CD14-positive monocyte (primary cell): ENCODE data around the gene THUMPD2. TPM values are rescaled to one million over a fixed set of nuclear protein-coding genes. Genes with fewer than 3 reads are reported as not detected.

ENCODE experiments used
- DNase-seq, 3 donors: peaks; one replicate each; pipeline ENCODE4 v3.0.0-alpha.2; 2011 to 2022
- H2AFZ ChIP-seq: 2 replicates; pipeline ENCODE4 v1.6.0; 2012; ENCODE audit warnings: mild to moderate bottlenecking, low read depth, low read length, inconsistent platforms; ENCODE audit not compliant: insufficient read depth, poor library complexity, severe bottlenecking
- H3K27ac ChIP-seq, 2 donors: 1 replicate in 1 of 2; 2 replicates in 1 of 2; pipeline ENCODE4 v1.5.1; 2012 to 2013; ENCODE audit warnings: low read length in 2 of 2, control low read depth in 1 of 2, inconsistent platforms in 1 of 2, low read depth in 1 of 2, mild to moderate bottlenecking in 1 of 2
- H3K27me3 ChIP-seq, 2 donors: one replicate each; pipeline versions ENCODE4 v1.6.0 to v1.6.1; 2011 to 2013; ENCODE audit warnings: low read length in 2 of 2; ENCODE audit not compliant: control insufficient read depth in 2 of 2, insufficient read depth in 2 of 2
- H3K36me3 ChIP-seq, 2 donors: replicated peaks in 1 of 2; 1 replicate in 1 of 2; 2 replicates in 1 of 2; pipeline versions ENCODE4 v1.5.1 to v1.6.1; 2012 to 2013; ENCODE audit warnings: low read length in 2 of 2, control low read depth in 1 of 2, inconsistent platforms in 1 of 2, mild to moderate bottlenecking in 1 of 2; ENCODE audit not compliant: insufficient read depth in 2 of 2, control insufficient read depth in 1 of 2
- H3K4me1 ChIP-seq, 2 donors: 1 replicate in 1 of 2; 2 replicates in 1 of 2; pipeline versions ENCODE4 v1.5.1 to v1.6.1; 2012 to 2013; ENCODE audit warnings: low read length in 2 of 2, control low read depth in 1 of 2, inconsistent platforms in 1 of 2, mild to moderate bottlenecking in 1 of 2, moderate library complexity in 1 of 2; ENCODE audit not compliant: insufficient read depth in 2 of 2, control insufficient read depth in 1 of 2
- H3K4me2 ChIP-seq: replicated peaks from 2 replicates; pipeline ENCODE3; 2012; ENCODE audit warnings: low read length, moderate library complexity, mild to moderate bottlenecking; ENCODE audit not compliant: poor library complexity, severe bottlenecking; ENCODE audit errors: extremely low read depth
- H3K4me3 ChIP-seq, 3 experiments: fragments of 200-600 bp in 1 of 3; sonication (generic) in 1 of 3; replicated peaks in 1 of 3; 1 replicate in 2 of 3; 2 replicates in 1 of 3; pipeline ENCODE4 v1.5.1; 2011 to 2013; ENCODE audit warnings: low read length in 3 of 3, mild to moderate bottlenecking in 3 of 3, control low read depth in 2 of 3, low read depth in 2 of 3, inconsistent platforms in 1 of 3, moderate library complexity in 1 of 3
- H3K79me2 ChIP-seq: 2 replicates; pipeline ENCODE4 v1.6.0; 2012; ENCODE audit warnings: mild to moderate bottlenecking, control low read depth, inconsistent platforms, low read length, moderate library complexity; ENCODE audit not compliant: insufficient read depth
- H3K9ac ChIP-seq: 2 replicates; pipeline ENCODE4 v1.6.0; 2017; ENCODE audit warnings: low read length, mild to moderate bottlenecking; ENCODE audit not compliant: insufficient read depth, poor library complexity, severe bottlenecking
- H3K9me3 ChIP-seq, 2 donors: replicated peaks in 1 of 2; 1 replicate in 1 of 2; 2 replicates in 1 of 2; pipeline versions ENCODE4 v1.5.1 to v1.6.1; 2012 to 2013; ENCODE audit warnings: low read length in 2 of 2, control low read depth in 1 of 2; ENCODE audit not compliant: control insufficient read depth in 1 of 2, insufficient read depth in 1 of 2
- H4K20me1 ChIP-seq: 2 replicates; pipeline ENCODE4 v1.6.0; 2012; ENCODE audit warnings: mild to moderate bottlenecking, low read length, control low read depth, moderate library complexity; ENCODE audit not compliant: insufficient read depth
- H3K27ac Mint-ChIP-seq, 7 donors: one replicate each; pipeline ENCODE4 v1.8.0; 2020; ENCODE audit warnings: mild to moderate bottlenecking in 7 of 7, mixed read lengths in 7 of 7, moderate library complexity in 6 of 7, inconsistent platforms in 2 of 7
- H3K27me3 Mint-ChIP-seq, 3 donors: one replicate each; pipeline ENCODE4 v1.8.0; 2021 to 2022; ENCODE audit warnings: low read depth in 3 of 3, mild to moderate bottlenecking in 3 of 3, mixed read lengths in 3 of 3, moderate library complexity in 3 of 3, inconsistent platforms in 1 of 3
- H3K36me3 Mint-ChIP-seq, 2 donors: one replicate each; pipeline ENCODE4 v1.8.0; 2020; ENCODE audit warnings: mixed read lengths in 2 of 2, inconsistent platforms in 1 of 2, mild to moderate bottlenecking in 1 of 2
- H3K4me1 Mint-ChIP-seq: one replicate; pipeline ENCODE4 v1.8.0; 2020; ENCODE audit warnings: mild to moderate bottlenecking, mixed read lengths
- H3K4me3 Mint-ChIP-seq, 2 donors: one replicate each; pipeline ENCODE4 v1.8.0; 2020; ENCODE audit warnings: mild to moderate bottlenecking in 2 of 2, mixed read lengths in 2 of 2, moderate library complexity in 1 of 2
- H3K9me3 Mint-ChIP-seq, 7 donors: one replicate each; pipeline ENCODE4 v1.8.0; 2020 to 2022; ENCODE audit warnings: mixed read lengths in 7 of 7, mild to moderate bottlenecking in 6 of 7, moderate library complexity in 6 of 7, inconsistent platforms in 2 of 7
- CTCF ChIP-seq: fragments of 200-600 bp; IDR thresholded peaks from one replicate; pipeline ENCODE4 v1.8.0; 2022; ENCODE audit warnings: antibody characterized with exemption, mild to moderate bottlenecking
- WGBS: methylation state at CpG from one replicate; pipeline ENCODE4 v1.1.5; 2013; ENCODE audit warnings: missing lambda C conversion rate; ENCODE audit not compliant: insufficient coverage; 5-methylcytosine and 5-hydroxymethylcytosine counted together
- intact Hi-C, 2 donors: fragments of 100-400 bp; cut with micrococcal nuclease; formaldehyde crosslinking; loops; one replicate each; pipeline versions ENCODE4 v1.15.0 to v1.15.1; 2023
- polyA plus RNA-seq, 3 donors: library from polyadenylated mRNA; depleted of rRNA in 1 of 3; unstranded in 2 of 3; stranded (reverse) in 1 of 3; fragments of 300-500 nt in 2 of 3; fragments of >200 nt in 1 of 3; fragmentation: Illumina TruSeq in 2 of 3; gene quantifications; 1 replicate in 2 of 3; 2 replicates in 1 of 3; pipeline ENCODE4 v1.2.3, GENCODE V29; 2012 to 2021

THUMPD2 gene
- polyA plus RNA-seq, 3 donors = 2.8 to 5.9 (median 4.2) TPM

GRCh38 chr2:39706312-39706711 is 72.7 kb downstream of the THUMPD2 start:
- intact Hi-C loops = no loop called here
- Mint-ChIP-seq H3K27ac (no peak overlapping the region), H3K4me3 (no peak overlapping the region), H3K27me3 (peaks cover 0 to 2% (median 0%) of the 10 kb centered on the region in 3 donors), H3K9me3 (peaks cover 7 to 22% (median 9%) of the 10 kb centered on the region in 7 donors), H3K4me1 (no peaks in the 10 kb centered on the region), H3K36me3 (no peaks in the 10 kb centered on the region)
- no peaks in the 10 kb centered on the region for H3K36me3 ChIP-seq
- H3K79me2 ChIP-seq = no peaks in the 10 kb centered on the region
- WGBS = no CpG with 5 or more reads among the region's 1 CpG
- no peaks in the 10 kb centered on the region for H3K27me3 ChIP-seq
- no peak overlapping the region for H2AFZ ChIP-seq
- no peaks in the 10 kb centered on the region for H3K4me1 ChIP-seq
- TF ChIP-seq CTCF = no peak
- no peak overlapping the region for H3K27ac ChIP-seq
- no peak overlapping the region for H3K9ac ChIP-seq
- H3K4me3 ChIP-seq = no peak overlapping the region
- H3K9me3 ChIP-seq = peaks cover 4 to 13% of the 10 kb centered on the region in 2 donors
- no peak for DNase-seq
- no peaks in the 10 kb centered on the region for H4K20me1 ChIP-seq
- H3K4me2 ChIP-seq = no peak overlapping the region

GRCh38 chr2:39705638-39706037 is 73.4 kb downstream of the THUMPD2 start:
- peaks cover 0 to 2% (median 0%) of the 10 kb centered on the region in 3 donors for H3K27me3 Mint-ChIP-seq
- H2AFZ ChIP-seq = no peak overlapping the region
- no peaks in the 10 kb centered on the region for H3K4me1 Mint-ChIP-seq
- peaks cover 9 to 24% (median 14%) of the 10 kb centered on the region in 7 donors for H3K9me3 Mint-ChIP-seq
- H3K9me3 ChIP-seq = peaks cover 4 to 19% of the 10 kb centered on the region in 2 donors
- no peak for TF ChIP-seq CTCF
- H4K20me1 ChIP-seq = no peaks in the 10 kb centered on the region
- no peaks in the 10 kb centered on the region for H3K36me3 Mint-ChIP-seq
- DNase-seq = no peak
- H3K27me3 ChIP-seq = no peaks in the 10 kb centered on the region
- H3K4me2 ChIP-seq = no peak overlapping the region
- no peak overlapping the region for H3K9ac ChIP-seq
- H3K4me3 Mint-ChIP-seq = no peak overlapping the region
- H3K27ac ChIP-seq = no peak overlapping the region
- H3K36me3 ChIP-seq = no peaks in the 10 kb centered on the region
- intact Hi-C loops = no loop called here
- H3K79me2 ChIP-seq = no peaks in the 10 kb centered on the region
- no peaks in the 10 kb centered on the region for H3K4me1 ChIP-seq
- H3K27ac Mint-ChIP-seq = no peak overlapping the region
- no peak overlapping the region for H3K4me3 ChIP-seq
- 95% methylated on average over 3 of the region's 4 CpGs for WGBS
